ENCODE measurements around the gene MAN2B2.
"Not testable (repeated sequence)": the region's sequence is repeated elsewhere in the genome, so short reads cannot be mapped to it uniquely, and the experiment has no call there.

Gene MAN2B2

GRCh38 chr4:6625256-6625655 is 50.3 kb downstream of the MAN2B2 start:
- ChIA-PET CTCF (interaction anchor here (1.1 to 1.4 kb wide), 2 partner anchors 32 to 374 kb away, joined by 3 read pairs; no protein-coding TSS in a partner anchor), POLR2A (interaction anchor here (1.3 to 2.1 kb wide), 3 partner anchors 8 to 48 kb away, joined by 3 to 10 read pairs (median 7); a partner anchor contains a TSS)
- TF ChIP-seq ARNT (IDR thresholded peaks at IDR 0.05) (no peak), SUZ12 (IDR thresholded peaks at IDR 0.05) (no peak), HDGF (IDR thresholded peaks at IDR 0.05; ENCODE audit: borderline replicate concordance) (no peak), L3MBTL2 (conservative IDR thresholded peaks at IDR 0.05) (no peak), FOXA1 (IDR thresholded peaks at IDR 0.05) (no peak), ELF4 (IDR thresholded peaks at IDR 0.05) (no peak), SP1 (IDR thresholded peaks at IDR 0.05) (no peak), CTBP1 (IDR thresholded peaks at IDR 0.05; ENCODE audit: borderline replicate concordance) (no peak), BHLHE40 (IDR thresholded peaks at IDR 0.05; ENCODE audit: borderline replicate concordance) (no peak), TARDBP (IDR thresholded peaks at IDR 0.05) (no peak), FOXM1 (IDR thresholded peaks at IDR 0.05; ENCODE audit: borderline replicate concordance) (no peak)
- DNase-seq (ENCODE audit: extremely low spot score), result no peak

GRCh38 chr4:6626066-6626465 is 51.1 kb downstream of the MAN2B2 start:
- TF ChIP-seq FOXK2 (IDR thresholded peaks at IDR 0.05), result no peak
- TF ChIP-seq SP1 (IDR thresholded peaks at IDR 0.05), result no peak
- TF ChIP-seq FOXA1 (IDR thresholded peaks at IDR 0.05), result no peak
- no peak for TF ChIP-seq ARNT (IDR thresholded peaks at IDR 0.05)
- no peak for TF ChIP-seq BHLHE40 (IDR thresholded peaks at IDR 0.05; ENCODE audit: borderline replicate concordance)
- no peak for TF ChIP-seq NFRKB (IDR thresholded peaks at IDR 0.05)
- no peak for TF ChIP-seq CTBP1 (IDR thresholded peaks at IDR 0.05; ENCODE audit: borderline replicate concordance)
- no peak for TF ChIP-seq ZNF384 (IDR thresholded peaks at IDR 0.05)
- no peak for TF ChIP-seq SUZ12 (IDR thresholded peaks at IDR 0.05)
- TF ChIP-seq LEF1 (IDR thresholded peaks at IDR 0.05; ENCODE audit: borderline replicate concordance), result no peak
- no peak for TF ChIP-seq L3MBTL2 (conservative IDR thresholded peaks at IDR 0.05)
- TF ChIP-seq TARDBP (IDR thresholded peaks at IDR 0.05), result no peak
- no peak for TF ChIP-seq ELF4 (IDR thresholded peaks at IDR 0.05)
- TF ChIP-seq FOXM1 (IDR thresholded peaks at IDR 0.05; ENCODE audit: borderline replicate concordance), result no peak
- no peak for TF ChIP-seq HDGF (IDR thresholded peaks at IDR 0.05; ENCODE audit: borderline replicate concordance)
- TF ChIP-seq PKNOX1 (IDR thresholded peaks at IDR 0.05), result no peak
- POLR2A ChIA-PET, result interaction anchor here (0.9 to 1.8 kb wide), 3 partner anchors 14 to 51 kb away, joined by 3 to 10 read pairs (median 3); partner anchors contain the start of gene MAN2B2
- CTCF ChIA-PET, result interaction anchor here (0.6 to 1.4 kb wide), 3 partner anchors 33 to 375 kb away, joined by 3 read pairs; no protein-coding TSS in a partner anchor
- DNase-seq (ENCODE audit: extremely low spot score), result no peak

GRCh38 chr4:6627832-6628231 is 52.8 kb downstream of the MAN2B2 start:
- TF ChIP-seq SP1 (IDR thresholded peaks at IDR 0.05) (no peak), HDGF (IDR thresholded peaks at IDR 0.05; ENCODE audit: borderline replicate concordance) (no peak), TARDBP (IDR thresholded peaks at IDR 0.05) (no peak), NFRKB (IDR thresholded peaks at IDR 0.05) (no peak), FOXA1 (IDR thresholded peaks at IDR 0.05) (no peak)
- ChIA-PET POLR2A (no interaction called here), CTCF (no interaction called here)
- DNase-seq (ENCODE audit: extremely low spot score), result no peak

GRCh38 chr4:6628484-6628883 is 53.5 kb downstream of the MAN2B2 start:
- DNase-seq (ENCODE audit: extremely low spot score); POLR2A ChIA-PET; CTCF ChIA-PET: not testable (repeated sequence)

GRCh38 chr4:6632125-6632524 is 57.1 kb downstream of the MAN2B2 start:
- ChIA-PET POLR2A (interaction anchor here (2.1 kb wide), 1 partner anchor 8 kb away, joined by 15 read pairs; the partner anchor contains the start of gene MRFAP1), CTCF (no interaction called here)
- DNase-seq (ENCODE audit: extremely low spot score), result no peak
- TF ChIP-seq SUZ12 (IDR thresholded peaks at IDR 0.05), result no peak
- TF ChIP-seq TARDBP (IDR thresholded peaks at IDR 0.05), result no peak
- TF ChIP-seq L3MBTL2 (conservative IDR thresholded peaks at IDR 0.05), result no peak
- no peak for TF ChIP-seq CTBP1 (IDR thresholded peaks at IDR 0.05; ENCODE audit: borderline replicate concordance)
- TF ChIP-seq ARNT (IDR thresholded peaks at IDR 0.05), result no peak
- no peak for TF ChIP-seq HDGF (IDR thresholded peaks at IDR 0.05; ENCODE audit: borderline replicate concordance)
- TF ChIP-seq NFRKB (IDR thresholded peaks at IDR 0.05), result no peak
- no peak for TF ChIP-seq BHLHE40 (IDR thresholded peaks at IDR 0.05; ENCODE audit: borderline replicate concordance)
- TF ChIP-seq SP1 (IDR thresholded peaks at IDR 0.05), result no peak
- TF ChIP-seq ELF4 (IDR thresholded peaks at IDR 0.05), result no peak
- no peak for TF ChIP-seq ZNF384 (IDR thresholded peaks at IDR 0.05)
- TF ChIP-seq FOXM1 (IDR thresholded peaks at IDR 0.05; ENCODE audit: borderline replicate concordance), result no peak
- no peak for TF ChIP-seq FOXA1 (IDR thresholded peaks at IDR 0.05)
- TF ChIP-seq FOXK2 (IDR thresholded peaks at IDR 0.05), result no peak
- no peak for TF ChIP-seq PKNOX1 (IDR thresholded peaks at IDR 0.05)
- TF ChIP-seq LEF1 (IDR thresholded peaks at IDR 0.05; ENCODE audit: borderline replicate concordance), result no peak

GRCh38 chr4:6633091-6633906 is 58.3 kb downstream of the MAN2B2 start:
- ChIA-PET POLR2A (interaction anchor here (0.6 to 2.3 kb wide), 11 partner anchors 9 to 77 kb away, joined by 3 to 17 read pairs (median 4); partner anchors contain the start of genes MAN2B2 and MRFAP1L1), CTCF (interaction anchor here (1.5 kb wide), 1 partner anchor 85 kb away, joined by 3 read pairs; no protein-coding TSS in a partner anchor)
- no peak for DNase-seq (ENCODE audit: extremely low spot score)
- TF ChIP-seq FOXK2 (IDR thresholded peaks at IDR 0.05), result no peak
- TF ChIP-seq BHLHE40 (IDR thresholded peaks at IDR 0.05; ENCODE audit: borderline replicate concordance), result no peak
- TF ChIP-seq FOXM1 (IDR thresholded peaks at IDR 0.05; ENCODE audit: borderline replicate concordance), result no peak
